Ishikawa (cell line): ENCODE results near the gene CHPF.

Experiments
- EP300 ChIP-seq: IDR thresholded peaks from 2 replicates; pipeline ENCODE4 v1.6.1; 2012; ENCODE audit warnings: borderline replicate concordance
- FOXM1 ChIP-seq: IDR thresholded peaks from 2 replicates; pipeline ENCODE4 v1.6.1; 2012; ENCODE audit warnings: low read depth, borderline replicate concordance
- TCF12 ChIP-seq: IDR thresholded peaks from 2 replicates; pipeline ENCODE4 v1.6.1; 2012; ENCODE audit warnings: low read depth
- YY1 ChIP-seq: IDR thresholded peaks from 2 replicates; pipeline ENCODE4 v1.6.1; 2012; ENCODE audit warnings: low read depth
- TF ChIP-seq, protein P1 (sequence below): IDR thresholded peaks from 2 replicates; pipeline ENCODE4 v1.6.1; 2012; ENCODE audit warnings: low read depth, mild to moderate bottlenecking

DNA sequence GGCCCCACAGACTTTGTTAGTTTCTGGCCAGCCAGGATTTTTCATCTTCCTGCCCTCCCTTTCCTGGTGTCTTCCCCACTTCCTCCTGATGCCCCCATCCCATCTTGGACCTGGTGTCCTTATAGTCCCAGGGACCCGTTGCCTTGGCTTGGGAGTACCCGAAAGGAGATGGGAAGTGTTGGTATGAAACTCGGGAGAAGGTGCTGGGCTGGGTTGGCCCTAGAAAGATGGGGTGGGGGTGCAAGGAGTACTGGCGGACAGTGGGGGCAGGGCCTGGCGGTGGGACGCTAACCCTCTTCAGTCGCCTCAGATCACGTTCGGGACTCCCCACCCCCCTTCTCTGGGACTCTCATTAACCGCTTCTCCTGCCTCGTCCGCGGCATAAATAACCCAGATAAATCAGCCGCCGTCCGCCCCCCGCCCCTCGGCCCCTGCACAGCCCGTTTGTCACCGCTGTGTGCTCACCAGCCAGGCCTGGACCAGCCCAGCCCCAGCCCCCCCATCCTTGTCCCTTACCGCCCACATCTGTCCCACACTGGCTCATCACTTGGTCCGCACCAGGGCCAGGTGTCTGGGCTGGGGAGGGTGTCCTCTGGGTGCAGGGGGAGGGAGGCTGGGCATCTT is 33.0 kb downstream of the CHPF start:
- no peak for TF ChIP-seq FOXM1
- TF ChIP-seq, protein P1, sequence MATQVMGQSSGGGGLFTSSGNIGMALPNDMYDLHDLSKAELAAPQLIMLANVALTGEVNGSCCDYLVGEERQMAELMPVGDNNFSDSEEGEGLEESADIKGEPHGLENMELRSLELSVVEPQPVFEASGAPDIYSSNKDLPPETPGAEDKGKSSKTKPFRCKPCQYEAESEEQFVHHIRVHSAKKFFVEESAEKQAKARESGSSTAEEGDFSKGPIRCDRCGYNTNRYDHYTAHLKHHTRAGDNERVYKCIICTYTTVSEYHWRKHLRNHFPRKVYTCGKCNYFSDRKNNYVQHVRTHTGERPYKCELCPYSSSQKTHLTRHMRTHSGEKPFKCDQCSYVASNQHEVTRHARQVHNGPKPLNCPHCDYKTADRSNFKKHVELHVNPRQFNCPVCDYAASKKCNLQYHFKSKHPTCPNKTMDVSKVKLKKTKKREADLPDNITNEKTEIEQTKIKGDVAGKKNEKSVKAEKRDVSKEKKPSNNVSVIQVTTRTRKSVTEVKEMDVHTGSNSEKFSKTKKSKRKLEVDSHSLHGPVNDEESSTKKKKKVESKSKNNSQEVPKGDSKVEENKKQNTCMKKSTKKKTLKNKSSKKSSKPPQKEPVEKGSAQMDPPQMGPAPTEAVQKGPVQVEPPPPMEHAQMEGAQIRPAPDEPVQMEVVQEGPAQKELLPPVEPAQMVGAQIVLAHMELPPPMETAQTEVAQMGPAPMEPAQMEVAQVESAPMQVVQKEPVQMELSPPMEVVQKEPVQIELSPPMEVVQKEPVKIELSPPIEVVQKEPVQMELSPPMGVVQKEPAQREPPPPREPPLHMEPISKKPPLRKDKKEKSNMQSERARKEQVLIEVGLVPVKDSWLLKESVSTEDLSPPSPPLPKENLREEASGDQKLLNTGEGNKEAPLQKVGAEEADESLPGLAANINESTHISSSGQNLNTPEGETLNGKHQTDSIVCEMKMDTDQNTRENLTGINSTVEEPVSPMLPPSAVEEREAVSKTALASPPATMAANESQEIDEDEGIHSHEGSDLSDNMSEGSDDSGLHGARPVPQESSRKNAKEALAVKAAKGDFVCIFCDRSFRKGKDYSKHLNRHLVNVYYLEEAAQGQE: no peak
- TF ChIP-seq TCF12: no peak
- no peak for TF ChIP-seq YY1
- no peak for TF ChIP-seq EP300
